GM12865 (cell line): Measurements from ENCODE around the gene TMEM167A.

Experiments used
- DNase-seq: peaks from one replicate; pipeline ENCODE4 v3.0.0; 2010; ENCODE audit warnings: low read depth
- H3K4me3 ChIP-seq: 2 replicates; pipeline ENCODE4 v1.5.1; 2011; ENCODE audit warnings: mild to moderate bottlenecking, low read depth, low read length, control low read depth
- CTCF ChIP-seq: IDR thresholded peaks from 2 replicates; pipeline ENCODE4 v1.5.1; 2011; ENCODE audit warnings: low read length, control low read depth, low read depth, inconsistent platforms; ENCODE audit not compliant: insufficient read depth; ENCODE audit errors: missing control alignments

The TMEM167A gene

GRCh38 chr5:83076742-83077661 lies at the start of gene TMEM167A, which contains the start of gene XRCC4:
TMEM167A (minus strand) TSS chr5:83077394; CDS start chr5:83077323, 71 bp downstream.
XRCC4 (plus strand) TSS chr5:83077547; CDS start chr5:83104920, 27,373 bp downstream.
- no peak for TF ChIP-seq CTCF
- DNase-seq = peak; percentile 99

GRCh38 chr5:83126501-83126900 lies 49.3 kb upstream of the TMEM167A start:
- DNase-seq = no peak
- TF ChIP-seq CTCF = no peak
- H3K4me3 ChIP-seq = no peak overlapping the region

More at GRCh38 chr5:83076742-83077661, at the start of gene TMEM167A, which contains the start of gene XRCC4:
- peak within 1 kb of the TSS; percentile 97 for H3K4me3 ChIP-seq

- H3K4me3 ChIP-seq = no peak overlapping the region
- no peak for DNase-seq
- TF ChIP-seq CTCF = no peak
These were observed 48.4 kb upstream of the TMEM167A start for GRCh38 chr5:83125560-83125959.

- TF ChIP-seq CTCF = no peak
- no peak for DNase-seq
- no peak overlapping the region for H3K4me3 ChIP-seq
These were observed 47.4 kb upstream of the TMEM167A start for GRCh38 chr5:83124593-83124992.

- no peak for DNase-seq
- no peak overlapping the region for H3K4me3 ChIP-seq
- no peak for TF ChIP-seq CTCF
These were observed 41.8 kb upstream of the TMEM167A start for GRCh38 chr5:83118976-83119375.

- no peak overlapping the region for H3K4me3 ChIP-seq
- no peak for DNase-seq
- TF ChIP-seq CTCF = no peak
These were observed 41.3 kb upstream of the TMEM167A start for GRCh38 chr5:83118471-83118870.
